Tibial artery (tissue), 4 donors: ENCODE results near the gene RGPD8.
"Not testable (repeated sequence)": the region's sequence is repeated elsewhere in the genome, so short reads cannot be mapped to it uniquely, and the experiment has no call there.

ENCODE experiments used
- DNase-seq, 2 donors: peaks; one replicate each; pipeline ENCODE4 v3.0.0-alpha.2; 2019
- H3K27ac ChIP-seq, 2 donors: fragments of 200-600 bp; sonication (generic) in 1 of 2; 1 replicate in 1 of 2; 2 replicates in 1 of 2; pipeline ENCODE4 v1.5.1; 2018 to 2019; ENCODE audit warnings: mild to moderate bottlenecking in 1 of 2
- H3K27me3 ChIP-seq, 2 donors: fragments of 200-600 bp; sonication (generic) in 1 of 2; one replicate each; pipeline versions ENCODE4 v1.5.1 to v1.6.0; 2016 to 2019
- H3K36me3 ChIP-seq, 3 donors: fragments of 200-600 bp; sonication (generic) in 2 of 3; one replicate each; pipeline ENCODE4 v1.5.1; 2016 to 2019; ENCODE audit warnings: mild to moderate bottlenecking in 2 of 3
- H3K4me1 ChIP-seq, 4 donors: fragments of 200-600 bp; sonication (generic) in 2 of 4; 1 replicate in 3 of 4; 2 replicates in 1 of 4; pipeline ENCODE4 v1.5.1; 2016 to 2019
- H3K4me3 ChIP-seq, 2 donors: fragments of 200-600 bp; sonication (generic) in 1 of 2; 1 replicate in 1 of 2; 2 replicates in 1 of 2; pipeline ENCODE4 v1.5.1; 2018 to 2019; ENCODE audit warnings: mild to moderate bottlenecking in 2 of 2
- H3K9me3 ChIP-seq, 3 donors: fragments of 200-600 bp; sonication (generic) in 1 of 3; one replicate each; pipeline ENCODE4 v1.5.1; 2016 to 2019
- intact Hi-C: fragments of 100-400 bp; cut with DNase I; formaldehyde crosslinking; loops from one replicate; pipeline ENCODE4 v1.15.0; 2023; ENCODE audit warnings: low total_unique reads
- TF ChIP-seq, protein P1 (sequence below), 2 experiments: fragments of 200-600 bp in 1 of 2; fragments of 450-650 bp in 1 of 2; IDR thresholded peaks; one replicate each; pipeline ENCODE4 v1.5.1; 2017 to 2019; ENCODE audit warnings: antibody characterized with exemption in 2 of 2, mild to moderate bottlenecking in 1 of 2, moderate library complexity in 1 of 2

The RGPD8 gene

GRCh38 chr2:112354335-112354734 is 79.1 kb downstream of the RGPD8 start:
- H3K9me3 ChIP-seq, H3K4me3 ChIP-seq, intact Hi-C loops, H3K36me3 ChIP-seq, H3K27ac ChIP-seq, H3K4me1 ChIP-seq, DNase-seq, H3K27me3 ChIP-seq: not testable (repeated sequence)

- H3K36me3 ChIP-seq, H3K4me1 ChIP-seq, H3K27me3 ChIP-seq, H3K9me3 ChIP-seq, DNase-seq, H3K27ac ChIP-seq, intact Hi-C loops, H3K4me3 ChIP-seq: not testable (repeated sequence)
These were observed 80.4 kb downstream of the RGPD8 start for GRCh38 chr2:112352809-112353603.

GRCh38 chr2:112352292-112352691 is 81.2 kb downstream of the RGPD8 start:
- intact Hi-C loops, H3K27ac ChIP-seq, DNase-seq, H3K9me3 ChIP-seq, H3K27me3 ChIP-seq, H3K4me1 ChIP-seq, H3K4me3 ChIP-seq, H3K36me3 ChIP-seq: not testable (repeated sequence)

DNA sequence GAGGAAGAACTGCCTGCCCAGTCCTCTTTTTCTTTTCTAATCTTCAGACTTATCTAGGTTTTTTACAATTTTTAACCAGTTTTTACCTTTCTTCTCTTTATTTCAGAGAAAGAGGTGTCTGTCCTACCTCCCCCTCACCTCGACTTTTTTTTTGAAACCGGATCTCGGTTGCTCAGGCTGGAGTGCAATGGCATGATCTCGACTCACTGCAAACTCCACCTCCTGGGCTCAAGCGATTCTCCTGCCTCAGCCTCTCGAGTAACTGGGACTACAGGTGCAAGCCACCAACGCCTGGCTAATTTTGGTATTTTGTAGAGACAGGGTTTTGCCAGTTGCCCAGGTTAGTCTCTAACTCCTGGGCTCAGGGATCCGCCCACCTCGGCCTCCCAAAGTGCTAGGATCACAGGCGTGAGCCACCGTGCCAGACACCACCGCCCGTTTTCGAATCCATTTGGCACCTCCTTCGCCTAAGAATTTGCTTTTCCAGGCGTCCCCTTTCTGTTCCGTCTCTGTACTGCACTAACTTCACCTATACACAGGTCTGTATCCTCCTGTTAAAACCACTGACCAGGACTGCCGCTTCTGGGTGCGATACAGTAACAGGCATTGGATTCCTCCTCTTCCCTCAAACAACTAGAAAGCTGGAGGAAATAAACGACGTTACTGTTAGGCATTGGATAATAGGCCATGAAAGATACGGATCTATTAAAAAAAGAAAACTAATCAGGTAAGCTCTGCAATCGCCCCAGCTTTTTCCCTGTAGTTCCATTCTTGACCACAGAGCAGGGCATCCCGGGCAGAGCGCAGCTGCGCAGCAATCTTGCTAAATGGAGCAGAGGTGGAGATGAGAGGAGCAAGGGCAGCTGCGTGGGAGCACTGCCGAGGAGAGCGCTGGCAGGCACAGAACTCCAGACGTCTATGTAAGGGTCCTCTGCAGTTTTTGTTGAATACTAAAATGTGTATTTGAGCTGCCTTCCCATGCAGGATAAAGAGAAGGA is 88.1 kb downstream of the RGPD8 start:
- intact Hi-C loops: no loop called here
- Histone ChIP-seq H3K4me1 (no peaks in the 10 kb centered on the region), H3K27ac (no peak overlapping the region), H3K27me3 (no peaks in the 10 kb centered on the region), H3K36me3 (peaks cover 0 to 10% (median 0%) of the 10 kb centered on the region in 3 donors), H3K4me3 (no peak overlapping the region), H3K9me3 (no peaks in the 10 kb centered on the region)
- DNase-seq: no peak
- TF ChIP-seq, protein P1, sequence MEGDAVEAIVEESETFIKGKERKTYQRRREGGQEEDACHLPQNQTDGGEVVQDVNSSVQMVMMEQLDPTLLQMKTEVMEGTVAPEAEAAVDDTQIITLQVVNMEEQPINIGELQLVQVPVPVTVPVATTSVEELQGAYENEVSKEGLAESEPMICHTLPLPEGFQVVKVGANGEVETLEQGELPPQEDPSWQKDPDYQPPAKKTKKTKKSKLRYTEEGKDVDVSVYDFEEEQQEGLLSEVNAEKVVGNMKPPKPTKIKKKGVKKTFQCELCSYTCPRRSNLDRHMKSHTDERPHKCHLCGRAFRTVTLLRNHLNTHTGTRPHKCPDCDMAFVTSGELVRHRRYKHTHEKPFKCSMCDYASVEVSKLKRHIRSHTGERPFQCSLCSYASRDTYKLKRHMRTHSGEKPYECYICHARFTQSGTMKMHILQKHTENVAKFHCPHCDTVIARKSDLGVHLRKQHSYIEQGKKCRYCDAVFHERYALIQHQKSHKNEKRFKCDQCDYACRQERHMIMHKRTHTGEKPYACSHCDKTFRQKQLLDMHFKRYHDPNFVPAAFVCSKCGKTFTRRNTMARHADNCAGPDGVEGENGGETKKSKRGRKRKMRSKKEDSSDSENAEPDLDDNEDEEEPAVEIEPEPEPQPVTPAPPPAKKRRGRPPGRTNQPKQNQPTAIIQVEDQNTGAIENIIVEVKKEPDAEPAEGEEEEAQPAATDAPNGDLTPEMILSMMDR (IDR thresholded peaks at IDR 0.05): no peak

DNA sequence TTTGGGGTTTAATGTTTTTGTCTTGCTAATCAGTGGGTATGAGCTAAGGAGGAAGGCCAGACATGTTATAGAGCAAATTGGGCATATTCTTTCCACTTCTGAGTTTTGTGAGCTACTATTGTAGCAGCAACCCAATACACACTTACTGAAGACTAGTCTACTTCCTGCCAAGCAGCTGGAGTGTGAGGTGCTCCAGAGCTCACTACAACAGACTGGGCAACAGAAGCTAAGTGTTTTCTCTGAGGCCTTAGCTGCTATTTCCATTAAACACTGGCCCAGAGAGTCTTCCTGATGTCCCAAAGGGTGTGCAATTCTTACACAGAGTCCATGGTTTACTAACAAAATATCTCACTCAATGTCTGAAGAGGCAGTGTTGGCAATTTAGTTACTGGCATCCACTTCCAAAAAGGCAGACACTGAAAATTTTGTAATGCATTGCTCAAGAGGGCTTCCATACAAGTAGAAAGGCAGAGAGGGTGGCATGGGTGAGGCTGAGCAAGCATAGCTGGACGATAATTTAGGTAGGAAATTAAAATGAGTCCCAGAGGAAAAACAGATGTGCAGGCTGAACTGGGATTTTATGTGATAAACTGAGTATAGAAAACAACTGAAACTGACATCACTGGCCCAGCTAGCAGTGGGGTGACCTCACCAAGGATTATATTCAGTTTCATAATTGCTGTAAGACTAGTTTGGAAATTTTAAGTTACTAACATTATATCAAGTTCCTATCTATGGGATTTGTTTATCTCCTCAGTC is 89.4 kb downstream of the RGPD8 start:
- Histone ChIP-seq H3K4me3 (no peak overlapping the region), H3K9me3 (no peaks in the 10 kb centered on the region), H3K27ac (no peak overlapping the region), H3K36me3 (peaks cover 0 to 10% (median 0%) of the 10 kb centered on the region in 3 donors), H3K27me3 (no peaks in the 10 kb centered on the region), H3K4me1 (no peaks in the 10 kb centered on the region)
- TF ChIP-seq, protein P1 (IDR thresholded peaks at IDR 0.05): no peak
- no peak for DNase-seq
- intact Hi-C loops: no loop called here

- no peaks in the 10 kb centered on the region for H3K9me3 ChIP-seq
- no peak for DNase-seq
These were observed 91.3 kb downstream of the RGPD8 start for GRCh38 chr2:112342067-112342550.

More at GRCh38 chr2:112342067-112342550, 91.3 kb downstream of the RGPD8 start:
- no peak overlapping the region for H3K27ac ChIP-seq
- H3K36me3 ChIP-seq: peaks cover 0 to 10% (median 0%) of the 10 kb centered on the region in 3 donors
- intact Hi-C loops: no loop called here
- H3K4me1 ChIP-seq: no peaks in the 10 kb centered on the region
- no peak overlapping the region for H3K4me3 ChIP-seq
- no peaks in the 10 kb centered on the region for H3K27me3 ChIP-seq
- TF ChIP-seq, protein P1 (IDR thresholded peaks at IDR 0.05): no peak
